H1 (cell line): Measurements from ENCODE around the gene ENSA. TPM values are rescaled to one million over a fixed set of nuclear protein-coding genes. Genes with fewer than 3 reads are reported as not detected.
"Not testable (repeated sequence)": the region's sequence is repeated elsewhere in the genome, so short reads cannot be mapped to it uniquely, and the experiment has no call there.

Source experiments
- CTCF ChIA-PET: fragments of 300-600 bp; sonication (Branson Sonifier 250); formaldehyde crosslinking; loops from one replicate; lab custom pipeline; 2021; ENCODE audit not compliant: partially characterized antibody; lab: Charles Lee
- POLR2A ChIA-PET: fragments of 300-600 bp; sonication (Branson Sonifier 250); formaldehyde crosslinking; loops from one replicate; lab custom pipeline; 2021; ENCODE audit warnings: inconsistent platforms; ENCODE audit not compliant: partially characterized antibody; lab: Charles Lee
- DNase-seq, 2 experiments: peaks; one replicate each; pipeline versions ENCODE4 v3.0.0 to v3.0.0-alpha.2; 2010 to 2022; ENCODE audit warnings: low spot score in 2 of 2, low read depth in 1 of 2, mixed read lengths in 1 of 2
- FAIRE-seq: peaks from 2 replicates; lab custom pipeline; 2011; peaks lifted over from hg19 to GRCh38; lab: Jason Lieb, UNC
- H2AFZ ChIP-seq: 2 replicates; pipeline ENCODE4 v1.8.1; 2012; ENCODE audit warnings: low read length, inconsistent platforms
- H2AK5ac ChIP-seq: 2 replicates; pipeline ENCODE4 v1.6.1; 2013; ENCODE audit warnings: low read depth, low read length
- H2BK120ac ChIP-seq: replicated peaks from 2 replicates; pipeline ENCODE3; 2013; ENCODE audit warnings: low read depth, low read length, inconsistent platforms
- H2BK12ac ChIP-seq: 2 replicates; pipeline ENCODE4 v1.6.1; 2013; ENCODE audit warnings: low read depth, low read length
- H2BK15ac ChIP-seq: 2 replicates; pipeline ENCODE4 v1.6.1; 2013; ENCODE audit warnings: low read length
- H2BK20ac ChIP-seq: 2 replicates; pipeline ENCODE4 v1.6.1; 2013; ENCODE audit warnings: low read length
- H2BK5ac ChIP-seq: 2 replicates; pipeline ENCODE4 v1.6.1; 2013; ENCODE audit warnings: low read depth, low read length
- H3K14ac ChIP-seq: 2 replicates; pipeline ENCODE4 v1.6.1; 2013; ENCODE audit warnings: inconsistent platforms; ENCODE audit not compliant: insufficient read length
- H3K18ac ChIP-seq: 2 replicates; pipeline ENCODE4 v1.6.1; 2013; ENCODE audit warnings: low read length; ENCODE audit errors: extremely low read depth
- H3K23ac ChIP-seq: 2 replicates; pipeline ENCODE4 v1.6.1; 2013; ENCODE audit warnings: inconsistent platforms; ENCODE audit not compliant: insufficient read length
- H3K23me2 ChIP-seq: 2 replicates; pipeline ENCODE4 v1.6.1; 2013; ENCODE audit warnings: low read depth, low read length
- H3K27ac ChIP-seq: 2 replicates; pipeline ENCODE4 v1.6.1; 2011; ENCODE audit warnings: low read depth, low read length, inconsistent platforms
- H3K27me3 ChIP-seq, 4 experiments: replicated peaks in 1 of 4; 1 replicate in 1 of 4; 2 replicates in 3 of 4; pipeline versions ENCODE4 v1.6.1 to v1.8.1; 2011 to 2013; ENCODE audit warnings: low read length in 3 of 4, mild to moderate bottlenecking in 3 of 4, inconsistent platforms in 2 of 4, mixed read lengths in 2 of 4, moderate library complexity in 1 of 4; ENCODE audit not compliant: control insufficient read depth in 3 of 4, insufficient read depth in 3 of 4; ENCODE audit errors: extremely low read depth in 1 of 4
- H3K36me3 ChIP-seq, 4 experiments: 2 replicates each; pipeline versions ENCODE4 v1.6.1 to v1.8.1; 2011 to 2013; ENCODE audit warnings: mild to moderate bottlenecking in 4 of 4, low read length in 3 of 4, moderate library complexity in 2 of 4, control low read depth in 1 of 4, inconsistent platforms in 1 of 4; ENCODE audit not compliant: insufficient read depth in 4 of 4, control insufficient read depth in 2 of 4
- H3K4ac ChIP-seq: replicated peaks from 2 replicates; pipeline ENCODE3; 2013; ENCODE audit warnings: low read length, low read depth, mixed read lengths, inconsistent platforms; ENCODE audit not compliant: insufficient read length
- H3K4me1 ChIP-seq, 4 experiments: replicated peaks in 1 of 4; 1 replicate in 1 of 4; 2 replicates in 3 of 4; pipeline versions ENCODE4 v1.6.1 to v1.8.1; 2011 to 2013; ENCODE audit warnings: low read length in 3 of 4, inconsistent platforms in 2 of 4, mixed read lengths in 1 of 4; ENCODE audit not compliant: insufficient read depth in 4 of 4, control insufficient read depth in 3 of 4
- H3K4me2 ChIP-seq, 2 experiments: 2 replicates each; pipeline versions ENCODE4 v1.6.1 to v1.8.1; 2011 to 2013; ENCODE audit warnings: low read depth in 2 of 2, low read length in 2 of 2, control low read depth in 1 of 2, inconsistent platforms in 1 of 2, mild to moderate bottlenecking in 1 of 2; ENCODE audit not compliant: insufficient read depth in 1 of 2
- H3K4me3 ChIP-seq, 4 experiments: fragments of 200-600, 300-600 bp in 1 of 4; sonication (generic), shearing (Covaris generic), sonication (Bioruptor Twin) in 1 of 4; 2 replicates each; pipeline versions ENCODE4 v1.5.1 to v1.8.1; 2011 to 2016; ENCODE audit warnings: low read length in 4 of 4, low read depth in 3 of 4, control low read depth in 2 of 4, inconsistent platforms in 2 of 4, mild to moderate bottlenecking in 2 of 4, mixed read lengths in 1 of 4, moderate library complexity in 1 of 4; ENCODE audit not compliant: insufficient read depth in 2 of 4; ENCODE audit errors: extremely low read depth in 1 of 4
- H3K56ac ChIP-seq: replicated peaks from 2 replicates; pipeline ENCODE3; 2013; ENCODE audit warnings: low read depth, mild to moderate bottlenecking, mixed read lengths, low read length, inconsistent platforms; ENCODE audit not compliant: insufficient read length
- H3K79me1 ChIP-seq: 2 replicates; pipeline ENCODE4 v1.6.1; 2013; ENCODE audit warnings: low read depth, low read length, control low read depth
- H3K79me2 ChIP-seq, 2 experiments: 2 replicates each; pipeline versions ENCODE4 v1.6.1 to v1.8.1; 2012 to 2013; ENCODE audit warnings: low read length in 2 of 2, mild to moderate bottlenecking in 2 of 2, inconsistent platforms in 1 of 2; ENCODE audit not compliant: insufficient read depth in 2 of 2, control insufficient read depth in 1 of 2
- H3K9ac ChIP-seq, 4 experiments: replicated peaks in 1 of 4; 1 replicate in 1 of 4; 2 replicates in 3 of 4; pipeline versions ENCODE4 v1.6.1 to v1.8.1; 2011 to 2013; ENCODE audit warnings: low read depth in 3 of 4, low read length in 3 of 4, control low read depth in 2 of 4, mild to moderate bottlenecking in 2 of 4, moderate library complexity in 2 of 4, inconsistent platforms in 1 of 4; ENCODE audit errors: extremely low read depth in 1 of 4
- H3K9me3 ChIP-seq, 2 experiments: 2 replicates each; pipeline versions ENCODE4 v1.6.1 to v1.8.1; 2012 to 2013; ENCODE audit warnings: mild to moderate bottlenecking in 2 of 2, moderate library complexity in 2 of 2, control low read depth in 1 of 2, inconsistent platforms in 1 of 2, low read depth in 1 of 2, low read length in 1 of 2, mixed read lengths in 1 of 2; ENCODE audit not compliant: insufficient read depth in 2 of 2
- H4K20me1 ChIP-seq, 2 experiments: replicated peaks in 1 of 2; 2 replicates each; pipeline versions ENCODE3 to v1.8.1; 2011 to 2013; ENCODE audit warnings: inconsistent platforms in 2 of 2, low read length in 2 of 2, mild to moderate bottlenecking in 1 of 2; ENCODE audit not compliant: insufficient read depth in 2 of 2, control insufficient read depth in 1 of 2
- H4K5ac ChIP-seq: 2 replicates; pipeline ENCODE4 v1.6.1; 2013; ENCODE audit warnings: low read length, low read depth, mixed read lengths, inconsistent platforms; ENCODE audit not compliant: insufficient read length
- H4K8ac ChIP-seq: 2 replicates; pipeline ENCODE4 v1.8.0; 2013; ENCODE audit warnings: mild to moderate bottlenecking, moderate library complexity, low read length, inconsistent platforms; ENCODE audit not compliant: insufficient read depth; ENCODE audit errors: extremely low read depth
- H4K91ac ChIP-seq: replicated peaks from 2 replicates; pipeline ENCODE3; 2013; ENCODE audit warnings: low read length, mixed read lengths, inconsistent platforms; ENCODE audit not compliant: insufficient read length
- WGBS, 2 experiments: shearing (Covaris generic) in 1 of 2; methylation state at CpG; one replicate each; pipeline versions ENCODE4 v1.1.6 to v1.1.7; 2013 to 2015; ENCODE audit warnings: low lambda C conversion rate in 2 of 2, mixed read lengths in 2 of 2, inconsistent platforms in 1 of 2, low coverage in 1 of 2, missing lambda C conversion rate in 1 of 2; ENCODE audit not compliant: insufficient replicate concordance in 2 of 2, insufficient coverage in 1 of 2, insufficient read length in 1 of 2; ENCODE audit errors: extremely low coverage in 1 of 2, missing lambda C conversion rate in 1 of 2; 5-methylcytosine and 5-hydroxymethylcytosine counted together
- polyA plus RNA-seq, 7 experiments: library from polyadenylated mRNA; depleted of rRNA in 3 of 7; stranded (reverse) in 5 of 7; unstranded in 2 of 7; fragments of >200 nt in 5 of 7; fragments of 200-250 nt in 2 of 7; gene quantifications; 1 replicate in 5 of 7; 2 replicates in 1 of 7; 4 replicates in 1 of 7; pipeline versions ENCODE4 v1.2.1 to v1.2.3, GENCODE V29; 2011 to 2013; ENCODE audit warnings: missing spikeins in 2 of 7, mixed read lengths in 2 of 7
- total RNA-seq: library from RNA; stranded (reverse); fragmentation: NEBNext Ultra II Directional; extraction: Animal tissue kit (Norgen Biotek cat#: 25700); gene quantifications from 2 replicates; pipeline ENCODE4 v1.2.1, GENCODE V29; 2021

Gene ENSA
- total and polyA plus RNA-seq, 2 of the 8 experiments (the other 6 are each of a cell fraction or from before 2014, with no cell fraction given) = 48.2 to 229 TPM

GRCh38 chr1:150657064-150657463 lies 27.7 kb upstream of the ENSA start:
- not testable (repeated sequence) for H4K91ac ChIP-seq, H3K14ac ChIP-seq, H3K56ac ChIP-seq, H3K9ac ChIP-seq, H2BK12ac ChIP-seq, H4K20me1 ChIP-seq, H4K8ac ChIP-seq, H2BK120ac ChIP-seq, H3K4me2 ChIP-seq, H3K23me2 ChIP-seq, H2BK5ac ChIP-seq, H3K4me1 ChIP-seq, H3K4me3 ChIP-seq, H3K27me3 ChIP-seq, H2AFZ ChIP-seq, H3K79me2 ChIP-seq, H2BK15ac ChIP-seq, DNase-seq, H3K9me3 ChIP-seq, H2AK5ac ChIP-seq, H2BK20ac ChIP-seq, H4K5ac ChIP-seq, FAIRE-seq, H3K27ac ChIP-seq, H3K23ac ChIP-seq, H3K79me1 ChIP-seq, H3K4ac ChIP-seq, H3K18ac ChIP-seq
- H3K36me3 ChIP-seq = peaks cover 0 to 29% (median 10%) of the 10 kb centered on the region in 4 experiments; a peak in 5 of 8 replicates
- 85% methylated on average over 4 of the region's 4 CpGs; no CpG with 5 or more reads in 1 of the 2 experiments for WGBS, 2 experiments
- POLR2A ChIA-PET = interaction anchor here (0.6 to 4.4 kb wide), 5 partner anchors 8 to 78 kb away, joined by 3 to 13 read pairs (median 3); partner anchors contain the start of genes ENSA and MCL1
- CTCF ChIA-PET = interaction anchor here (1.1 to 1.9 kb wide), 3 partner anchors 26 to 96 kb away, joined by 3 to 4 read pairs (median 4); no protein-coding TSS in a partner anchor

GRCh38 chr1:150654635-150655034 lies 25.2 kb upstream of the ENSA start:
- not testable (repeated sequence) for H3K18ac ChIP-seq, H3K9ac ChIP-seq, DNase-seq, H4K20me1 ChIP-seq, H2BK120ac ChIP-seq, FAIRE-seq, H3K56ac ChIP-seq, H4K8ac ChIP-seq, H3K79me2 ChIP-seq, H3K4me1 ChIP-seq, H3K4me2 ChIP-seq, H3K9me3 ChIP-seq, H3K4me3 ChIP-seq, H3K14ac ChIP-seq, H3K27me3 ChIP-seq, H3K23me2 ChIP-seq, H2BK20ac ChIP-seq, H4K91ac ChIP-seq, H3K23ac ChIP-seq, H3K79me1 ChIP-seq, H4K5ac ChIP-seq, H2BK5ac ChIP-seq, H2AFZ ChIP-seq, H2BK12ac ChIP-seq, H3K4ac ChIP-seq, H2BK15ac ChIP-seq, H3K27ac ChIP-seq, H2AK5ac ChIP-seq
- ChIA-PET POLR2A (interaction anchor here (1.1 to 4.4 kb wide), 3 partner anchors 9 to 81 kb away, joined by 3 to 13 read pairs (median 10); no protein-coding TSS in a partner anchor), CTCF (interaction anchor here (0.6 kb wide), 1 partner anchor 374 kb away, joined by 4 read pairs; no protein-coding TSS in a partner anchor)
- peaks cover 0 to 11% (median 3%) of the 10 kb centered on the region in 4 experiments; a peak in 4 of 8 replicates for H3K36me3 ChIP-seq
- WGBS, 2 experiments = 97% methylated on average over 10 of the region's 10 CpGs; no CpG with 5 or more reads in 1 of the 2 experiments
